GM18502 (cell line): Measurements from ENCODE around the gene NOP16.
"Not testable (repeated sequence)": the region's sequence is repeated elsewhere in the genome, so short reads cannot be mapped to it uniquely, and the experiment has no call there.

ENCODE experiments used
- ATAC-seq: cut with Tn5 transposase; IDR thresholded peaks from one replicate; pipeline ENCODE4 v1.9.1; 2021; ENCODE audit warnings: mild to moderate bottlenecking; ENCODE audit not compliant: unreplicated experiment, poor library complexity

Gene NOP16

GRCh38 chr5:176410486-176411180 is 22.2 kb upstream of the NOP16 start:
- no peak for ATAC-seq

- ATAC-seq: no peak
Observed at GRCh38 chr5:176409765-176410164, 21.4 kb upstream of the NOP16 start.

DNA sequence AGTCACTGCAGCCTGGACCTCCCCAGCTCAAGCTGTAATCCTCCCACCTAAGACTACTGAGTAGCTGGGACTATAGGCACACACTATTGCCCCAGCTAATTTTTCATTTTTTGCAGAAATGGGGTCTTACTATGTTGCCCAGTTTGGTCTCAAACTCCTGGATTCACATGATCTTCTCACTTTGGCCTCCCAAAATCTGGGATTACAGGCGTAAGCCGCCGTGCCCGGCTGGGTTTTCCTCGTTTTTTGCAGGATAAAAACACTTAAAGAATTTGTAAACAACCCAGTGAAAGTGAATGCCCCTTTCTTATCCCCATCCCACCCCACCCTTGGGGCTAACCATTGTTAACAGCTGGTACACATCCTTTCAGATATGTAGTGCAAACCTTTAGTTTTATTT is 20.2 kb upstream of the NOP16 start:
- ATAC-seq: no peak

GRCh38 chr5:176408252-176408573 is 19.8 kb upstream of the NOP16 start:
- ATAC-seq: not testable (repeated sequence)

DNA sequence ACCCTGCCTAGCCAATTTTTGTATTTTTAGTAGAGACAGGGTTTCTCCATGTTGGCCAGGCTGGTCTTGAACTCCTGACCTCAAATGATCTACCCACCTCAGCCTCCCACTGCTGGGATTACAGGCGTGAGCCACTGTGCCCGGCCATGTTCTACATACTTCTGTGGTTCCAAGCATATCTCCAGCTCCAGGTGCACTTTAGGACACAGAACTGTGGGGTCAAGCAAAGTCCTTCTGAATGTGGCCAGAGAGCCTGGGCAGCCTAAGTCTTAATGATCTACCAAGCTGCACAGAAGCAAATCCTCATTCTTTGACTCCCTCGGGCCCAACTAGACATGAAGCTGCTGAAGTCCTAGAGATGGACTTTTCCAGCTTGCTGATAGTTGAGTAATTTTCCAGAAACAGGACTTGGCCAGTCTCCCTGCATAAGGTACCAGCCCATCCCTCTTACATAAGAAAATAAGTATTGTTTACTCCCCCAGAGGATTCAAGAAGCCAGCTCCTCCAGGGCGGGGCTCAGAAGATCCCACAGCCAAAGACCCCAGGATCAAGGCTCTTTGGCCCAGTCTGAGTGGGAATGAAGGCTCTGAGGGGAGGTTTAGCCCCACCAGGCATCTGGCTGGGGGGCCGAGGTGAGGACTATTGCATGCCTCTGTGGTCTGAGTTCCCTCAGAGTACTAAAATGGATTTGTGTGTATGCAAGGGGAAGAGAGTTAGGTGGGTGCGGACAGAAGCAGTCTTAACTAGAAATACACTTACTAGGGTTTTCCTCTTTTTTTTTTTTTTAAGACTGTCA is 19.3 kb upstream of the NOP16 start:
- no peak for ATAC-seq

DNA sequence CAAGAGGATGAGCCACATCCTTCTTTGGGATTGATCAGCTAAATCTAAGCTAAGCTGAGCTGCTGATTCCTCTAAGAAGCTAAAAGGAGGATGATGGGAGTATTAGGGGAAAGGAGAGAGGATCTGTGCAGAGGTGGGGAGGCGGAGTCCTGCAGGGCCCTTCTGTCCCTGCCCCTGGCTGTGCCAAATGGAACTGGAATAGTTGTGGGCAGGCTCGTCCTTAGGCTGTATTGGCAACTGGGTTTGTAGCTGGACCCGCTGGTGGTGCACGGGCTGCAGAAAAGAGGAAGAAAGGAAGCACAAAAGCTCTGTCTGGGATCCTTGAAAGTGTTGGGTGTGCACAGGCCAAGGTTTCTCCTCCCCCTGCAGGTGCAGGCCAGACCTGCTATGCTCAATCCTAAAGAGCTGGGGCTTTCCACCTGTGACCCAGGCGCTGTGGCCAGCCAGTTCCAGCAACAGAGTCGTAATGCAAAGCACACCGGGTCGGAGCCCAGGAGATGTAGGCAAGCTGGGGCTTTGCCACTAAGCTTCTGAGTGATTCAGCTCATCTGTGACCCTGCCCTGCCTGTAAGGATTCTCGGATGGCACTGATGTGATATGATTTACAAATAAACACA is 18.1 kb upstream of the NOP16 start:
- no peak for ATAC-seq

DNA sequence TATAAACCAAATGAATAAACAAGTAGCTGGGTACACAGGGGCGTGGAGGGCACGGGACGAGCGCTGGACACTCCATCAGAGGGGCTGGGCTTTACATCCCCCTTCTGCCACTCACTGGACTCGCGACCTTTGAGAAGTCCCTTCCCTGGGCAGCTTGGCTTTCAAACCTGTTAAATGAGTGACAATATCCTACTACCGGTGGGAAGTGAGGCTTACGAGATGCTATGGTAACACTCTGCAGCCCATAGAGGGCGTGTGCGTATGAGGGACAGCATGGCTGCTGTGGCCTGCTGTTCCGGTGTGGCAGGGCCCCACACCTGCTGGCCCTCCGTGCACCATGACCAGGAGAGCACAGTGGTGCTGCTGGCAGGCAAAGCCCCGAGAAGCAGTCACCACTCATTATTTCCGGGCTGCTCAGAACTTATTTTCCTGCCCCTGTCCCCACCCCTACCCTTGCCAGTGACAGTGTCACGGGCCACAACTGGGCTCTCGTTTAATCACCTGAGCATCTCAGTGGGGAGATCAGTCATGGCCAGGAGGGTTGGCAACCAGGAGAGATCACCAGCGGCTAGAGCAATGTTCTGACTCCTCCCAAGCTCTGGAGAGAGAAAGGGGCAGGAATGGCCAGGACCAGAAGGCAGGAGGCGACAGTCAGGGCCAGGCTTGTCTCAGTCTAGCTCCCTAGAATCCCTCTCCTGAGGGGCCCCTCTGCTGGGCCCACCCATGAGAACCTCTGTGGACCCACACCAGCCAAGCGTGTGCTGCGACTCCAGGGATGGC is 17.4 kb upstream of the NOP16 start:
- ATAC-seq: no peak

DNA sequence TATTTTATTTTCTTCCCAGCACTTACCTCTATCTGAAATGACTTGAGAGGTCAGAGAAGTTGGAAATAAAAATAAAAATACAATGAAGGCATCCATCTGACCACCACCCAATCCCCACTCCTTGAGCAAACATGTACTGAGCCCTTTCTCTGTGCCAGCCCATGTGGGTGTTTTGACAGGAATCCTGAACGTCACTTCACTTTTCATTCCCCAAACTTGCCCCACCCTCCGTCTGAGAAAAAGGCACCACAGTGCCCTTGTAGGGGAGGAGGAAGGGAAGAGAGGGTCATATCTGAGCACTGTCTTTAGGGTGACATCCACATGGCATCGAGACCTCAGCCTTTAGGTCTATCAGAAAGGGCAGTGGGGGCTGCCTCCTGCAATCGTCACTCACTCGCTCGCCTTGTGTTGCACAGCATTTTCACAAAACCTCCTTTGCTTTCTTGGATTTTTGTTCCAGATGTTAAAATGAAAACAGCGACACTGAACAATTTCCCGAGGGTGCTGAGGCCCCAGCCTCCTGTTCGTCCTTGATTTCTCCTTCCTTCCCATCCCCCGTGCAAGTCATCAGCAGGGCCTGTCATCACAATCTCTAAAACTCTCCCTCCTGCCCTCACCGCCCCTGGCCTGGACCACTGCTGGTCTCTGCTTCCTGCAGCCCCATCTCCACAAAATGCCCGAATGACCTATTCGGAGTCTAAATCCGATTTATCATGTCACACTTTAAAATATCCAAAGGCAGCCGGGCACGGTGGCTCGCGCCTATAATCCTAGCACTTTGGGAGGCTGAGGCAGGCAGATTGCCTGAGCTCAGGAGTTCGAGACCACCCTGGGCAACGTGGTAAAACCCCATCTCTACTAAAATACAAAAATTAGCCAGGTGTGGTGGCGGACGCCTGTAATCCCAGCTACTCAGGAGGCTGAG is 13.1 kb upstream of the NOP16 start:
- ATAC-seq: no peak

DNA sequence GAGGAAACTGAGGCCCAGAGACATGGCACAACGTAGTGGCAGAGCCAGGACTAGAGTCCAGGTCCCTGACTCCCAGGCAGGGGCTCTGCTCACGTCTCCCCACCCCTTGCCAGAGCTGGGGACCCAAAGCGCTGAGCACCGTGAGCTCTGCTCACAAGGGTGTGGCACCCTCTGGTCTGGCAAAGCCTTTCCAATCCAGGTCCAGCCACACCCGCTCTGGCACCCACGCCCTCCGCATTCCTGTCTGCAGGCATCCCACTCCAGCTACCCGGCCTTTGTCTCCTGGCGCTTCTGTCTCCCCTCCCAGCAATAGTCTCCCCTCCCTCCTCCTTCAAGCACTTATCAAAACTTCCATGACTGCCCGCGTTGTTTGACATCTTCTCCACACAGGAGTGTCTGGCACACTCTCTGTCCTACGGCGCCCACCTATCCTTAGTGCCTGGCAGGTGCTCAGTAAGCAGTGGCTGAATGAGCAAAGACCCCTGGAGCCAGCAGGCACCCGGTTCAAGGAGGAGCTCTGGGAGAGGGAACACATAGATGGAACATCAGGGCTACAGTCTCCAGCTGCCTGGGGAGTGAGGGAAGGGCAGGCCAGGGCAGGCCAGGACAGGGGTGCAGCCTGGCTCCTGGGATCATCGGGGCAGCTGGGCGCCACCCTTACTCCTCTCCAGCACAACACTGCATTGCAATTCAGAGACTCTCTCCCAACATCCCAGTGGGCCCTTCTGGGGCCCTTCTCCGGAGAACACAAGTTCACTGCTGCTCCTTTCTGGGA is 12.2 kb upstream of the NOP16 start:
- ATAC-seq: no peak

DNA sequence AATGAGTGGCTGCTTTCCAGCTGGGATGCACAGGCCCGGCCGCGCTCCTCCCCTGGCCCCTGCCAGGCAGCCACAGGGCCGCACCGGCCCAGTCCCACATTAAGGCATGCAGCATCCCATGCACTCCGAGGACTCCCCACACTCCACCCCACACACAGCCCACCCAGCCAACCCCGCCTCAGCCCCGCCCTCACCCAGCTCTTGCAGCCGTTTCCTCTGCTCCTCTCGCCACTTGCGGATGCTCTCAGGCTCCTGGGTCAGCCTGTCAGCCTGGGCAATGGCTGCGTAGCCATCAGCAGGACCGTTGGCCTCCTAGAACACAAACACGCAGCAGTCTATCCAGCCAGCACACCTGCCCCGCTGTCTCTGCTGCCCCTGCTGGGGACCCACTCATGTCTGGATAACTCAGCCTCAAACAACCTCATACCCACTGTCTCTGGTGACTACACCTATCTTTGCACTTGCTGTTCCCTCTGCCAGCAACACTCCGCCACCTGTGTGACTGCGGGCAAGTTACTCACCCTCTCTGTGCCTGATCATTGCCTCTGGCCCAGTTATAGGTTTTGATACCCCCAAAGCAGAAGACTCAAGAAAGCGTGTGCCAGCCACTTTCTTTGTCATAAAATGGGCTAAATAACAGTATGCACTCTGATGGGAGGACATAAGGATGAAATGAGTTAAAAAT is 9.5 kb upstream of the NOP16 start:
- no peak for ATAC-seq

DNA sequence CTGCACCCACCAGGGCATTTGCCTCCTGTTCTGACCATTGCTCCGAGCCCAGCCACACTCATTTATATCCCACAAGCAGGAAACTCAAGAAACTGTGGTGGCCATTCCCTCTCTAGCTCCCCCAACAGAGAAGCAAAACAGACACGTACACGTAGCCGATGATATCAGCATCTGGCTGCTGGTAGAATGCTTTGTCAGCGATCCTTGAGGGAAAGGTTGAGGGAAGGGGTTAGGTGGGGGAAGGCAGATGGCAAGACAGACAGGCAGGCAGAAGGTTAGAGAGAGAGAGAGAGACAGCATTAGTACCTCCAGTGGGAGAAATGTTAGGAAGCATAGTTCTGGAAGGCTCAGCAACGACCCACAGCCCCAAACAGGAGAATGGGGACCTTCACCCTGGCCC is 7.9 kb upstream of the NOP16 start:
- ATAC-seq: no peak

DNA sequence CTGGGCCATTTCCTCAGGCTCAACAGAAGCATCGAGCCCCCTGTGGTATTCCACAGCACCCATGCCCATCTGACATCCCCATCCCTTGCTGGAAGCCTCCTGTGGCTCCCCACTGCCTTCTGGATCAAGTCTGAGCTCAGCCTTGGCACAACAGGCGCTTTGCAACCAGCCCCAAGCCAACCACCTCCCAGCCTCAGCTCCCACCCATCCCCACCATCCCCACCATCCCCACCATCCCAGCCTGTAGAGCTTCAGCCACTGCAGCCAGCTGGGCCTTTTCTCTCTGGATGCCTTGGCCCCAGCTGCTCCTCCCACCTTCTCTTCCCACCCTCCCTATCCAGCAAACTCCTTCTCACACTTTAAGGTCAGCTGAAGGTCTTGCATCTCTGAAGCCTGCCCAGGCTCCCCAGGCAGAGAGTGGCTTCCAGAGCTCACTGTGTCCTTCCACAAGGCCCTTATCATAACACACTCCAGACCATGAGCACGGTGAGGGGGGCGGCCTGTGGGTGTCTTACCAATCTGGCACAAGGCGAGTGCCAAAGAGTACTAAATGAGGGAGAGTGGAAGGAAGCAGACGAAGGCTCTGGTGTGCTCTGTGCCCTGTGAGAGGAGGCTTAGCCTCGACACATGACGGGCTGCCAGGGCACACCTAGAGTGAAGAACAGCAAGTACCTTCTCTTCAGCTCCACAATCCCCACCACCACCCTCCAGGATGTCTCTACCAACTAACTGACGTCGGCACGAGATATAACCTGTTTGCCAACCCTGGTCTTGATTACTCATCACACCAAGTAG is 6.7 kb upstream of the NOP16 start:
- ATAC-seq: no peak

DNA sequence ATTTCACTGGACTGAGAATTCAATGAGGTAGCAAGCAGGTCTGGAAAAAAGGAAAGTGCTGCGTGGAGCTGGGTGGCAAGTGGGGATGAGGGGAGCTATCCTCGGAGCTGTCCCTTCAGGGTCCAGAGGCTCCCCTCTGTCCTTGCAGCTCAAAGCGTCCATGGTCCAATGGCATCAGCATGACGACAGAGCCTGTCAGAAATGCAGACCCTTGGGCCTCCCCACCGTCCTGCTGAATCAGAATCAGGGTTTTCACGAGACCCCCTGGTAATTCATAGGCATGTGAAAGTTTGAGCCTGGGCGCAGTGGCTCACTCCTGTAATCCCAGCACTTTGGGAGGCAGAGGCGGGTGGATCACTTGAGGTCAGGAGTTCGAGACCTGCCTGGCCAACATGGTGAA is 5.7 kb upstream of the NOP16 start:
- no peak for ATAC-seq

GRCh38 chr5:176392526-176392925 is 4.1 kb upstream of the NOP16 start:
- no peak for ATAC-seq

GRCh38 chr5:176391999-176392398 is 3.6 kb upstream of the NOP16 start:
- no peak for ATAC-seq

GRCh38 chr5:176391479-176391878 is 3.1 kb upstream of the NOP16 start:
- ATAC-seq: no peak

DNA sequence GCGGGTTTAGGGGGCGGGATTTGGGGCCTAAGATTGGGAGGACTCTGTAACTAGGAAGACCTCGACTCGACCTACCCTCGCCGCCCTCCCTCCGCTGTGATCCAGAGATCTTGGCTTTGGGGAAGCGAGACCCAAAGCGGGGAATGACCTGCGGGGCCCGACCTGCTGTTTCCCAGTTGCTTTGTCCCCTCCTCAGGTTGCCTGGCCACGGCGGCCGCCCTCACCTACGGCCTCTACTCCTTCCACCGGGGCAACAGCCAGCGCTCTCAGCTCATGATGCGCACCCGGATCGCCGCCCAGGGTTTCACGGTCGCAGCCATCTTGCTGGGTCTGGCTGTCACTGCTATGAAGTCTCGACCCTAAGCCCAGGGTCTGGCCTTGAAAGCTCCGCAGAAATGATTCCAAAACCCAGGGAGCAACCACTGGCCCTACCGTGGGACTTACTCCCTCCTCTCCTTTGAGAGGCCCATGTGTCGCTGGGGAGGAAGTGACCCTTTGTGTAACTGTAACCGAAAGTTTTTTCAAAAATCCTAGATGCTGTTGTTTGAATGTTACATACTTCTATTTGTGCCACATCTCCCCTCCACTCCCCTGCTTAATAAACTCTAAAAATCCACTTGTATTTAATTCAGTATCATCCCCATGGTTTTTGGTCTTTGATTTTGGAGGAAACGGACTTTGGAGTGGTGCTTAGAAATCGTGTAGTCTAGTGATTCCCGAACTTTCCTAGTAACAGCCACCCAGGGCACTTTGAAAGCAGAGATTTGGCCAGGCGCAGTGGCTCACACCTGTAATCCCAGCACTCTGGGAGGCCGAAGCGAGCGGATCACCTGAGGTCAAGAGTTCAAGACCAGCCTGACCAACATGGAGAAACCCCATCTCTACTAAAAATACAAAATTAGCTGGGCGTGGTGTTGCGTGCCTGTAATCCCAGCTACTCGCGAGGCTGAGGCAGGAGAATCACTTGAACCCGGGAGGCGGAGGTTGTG is 1.0 kb upstream of the NOP16 start:
- ATAC-seq: peak; percentile 41
